GM20000 (cell line): Measurements from ENCODE around the gene CYP27A1.

Experiments used
- DNase-seq: peaks from one replicate; pipeline ENCODE4 v3.0.0; 2012; ENCODE audit warnings: low spot score
- TF ChIP-seq, protein P1 (sequence below): IDR thresholded peaks from 2 replicates; pipeline ENCODE4 v1.5.1; 2012; ENCODE audit warnings: mild to moderate bottlenecking, control low read depth; ENCODE audit errors: extremely low read depth, missing control alignments

The CYP27A1 gene

GRCh38 chr2:218820746-218821369, 38.9 kb downstream of the CYP27A1 start:
- no peak for DNase-seq
- TF ChIP-seq, protein P1, sequence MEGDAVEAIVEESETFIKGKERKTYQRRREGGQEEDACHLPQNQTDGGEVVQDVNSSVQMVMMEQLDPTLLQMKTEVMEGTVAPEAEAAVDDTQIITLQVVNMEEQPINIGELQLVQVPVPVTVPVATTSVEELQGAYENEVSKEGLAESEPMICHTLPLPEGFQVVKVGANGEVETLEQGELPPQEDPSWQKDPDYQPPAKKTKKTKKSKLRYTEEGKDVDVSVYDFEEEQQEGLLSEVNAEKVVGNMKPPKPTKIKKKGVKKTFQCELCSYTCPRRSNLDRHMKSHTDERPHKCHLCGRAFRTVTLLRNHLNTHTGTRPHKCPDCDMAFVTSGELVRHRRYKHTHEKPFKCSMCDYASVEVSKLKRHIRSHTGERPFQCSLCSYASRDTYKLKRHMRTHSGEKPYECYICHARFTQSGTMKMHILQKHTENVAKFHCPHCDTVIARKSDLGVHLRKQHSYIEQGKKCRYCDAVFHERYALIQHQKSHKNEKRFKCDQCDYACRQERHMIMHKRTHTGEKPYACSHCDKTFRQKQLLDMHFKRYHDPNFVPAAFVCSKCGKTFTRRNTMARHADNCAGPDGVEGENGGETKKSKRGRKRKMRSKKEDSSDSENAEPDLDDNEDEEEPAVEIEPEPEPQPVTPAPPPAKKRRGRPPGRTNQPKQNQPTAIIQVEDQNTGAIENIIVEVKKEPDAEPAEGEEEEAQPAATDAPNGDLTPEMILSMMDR: no peak

GRCh38 chr2:218821605-218822211, 39.8 kb downstream of the CYP27A1 start:
- DNase-seq: no peak
- TF ChIP-seq, protein P1: no peak

- no peak for DNase-seq
- TF ChIP-seq, protein P1: no peak
Measured at GRCh38 chr2:218822622-218823021, 40.7 kb downstream of the CYP27A1 start.

DNA sequence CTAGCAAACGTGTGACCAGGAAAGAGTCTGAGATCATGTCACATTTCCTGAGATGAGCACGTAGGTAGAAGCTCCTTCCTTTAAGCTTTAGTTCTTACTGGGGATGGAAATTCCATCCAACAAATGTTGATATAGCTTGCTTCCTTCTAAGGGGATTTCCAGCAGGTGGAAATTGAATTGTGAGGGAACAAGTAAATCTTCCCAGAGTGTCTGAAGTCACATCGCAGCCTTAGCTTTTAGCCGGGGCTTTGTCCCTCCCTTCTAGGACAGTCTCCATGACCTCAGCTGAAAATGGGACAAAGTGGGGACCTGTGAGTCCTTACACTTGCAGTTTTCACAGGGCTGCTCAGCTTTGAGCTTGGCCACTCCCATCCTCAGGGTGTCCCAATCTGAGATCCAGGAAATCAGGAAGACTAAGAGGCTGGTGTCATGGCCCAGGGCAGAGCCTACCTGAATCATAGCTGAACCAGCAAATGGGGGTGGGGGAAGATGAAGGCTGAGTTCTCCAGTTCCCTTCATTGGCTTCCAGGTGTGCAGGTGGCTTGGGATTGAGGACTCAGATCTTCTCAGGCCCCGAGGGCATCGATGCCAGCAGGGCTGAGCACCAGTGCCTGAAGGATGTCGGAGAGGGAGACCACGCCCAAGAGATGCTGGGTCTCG, 41.4 kb downstream of the CYP27A1 start:
- DNase-seq: no peak
- TF ChIP-seq, protein P1: no peak

DNA sequence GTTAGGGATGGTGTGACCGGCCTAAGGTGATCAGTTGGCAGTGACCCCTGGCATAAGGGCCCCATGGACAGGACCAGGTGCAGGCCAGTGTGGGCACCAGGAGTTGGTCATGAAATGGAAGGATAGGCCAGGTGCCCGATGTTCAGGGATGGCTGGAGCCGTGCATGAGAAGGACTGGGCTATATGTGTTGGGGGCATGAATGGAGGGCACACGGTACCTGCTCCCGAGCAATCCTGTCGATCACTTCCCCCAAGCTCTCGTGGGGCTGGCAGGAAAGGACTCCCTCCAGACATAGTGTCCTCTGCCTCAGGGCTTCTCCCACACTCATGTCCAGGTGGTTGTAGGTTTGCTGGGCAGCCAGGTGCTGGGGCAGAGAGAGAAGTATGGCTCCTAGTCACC, 42.1 kb downstream of the CYP27A1 start:
- DNase-seq: no peak
- TF ChIP-seq, protein P1: no peak

DNA sequence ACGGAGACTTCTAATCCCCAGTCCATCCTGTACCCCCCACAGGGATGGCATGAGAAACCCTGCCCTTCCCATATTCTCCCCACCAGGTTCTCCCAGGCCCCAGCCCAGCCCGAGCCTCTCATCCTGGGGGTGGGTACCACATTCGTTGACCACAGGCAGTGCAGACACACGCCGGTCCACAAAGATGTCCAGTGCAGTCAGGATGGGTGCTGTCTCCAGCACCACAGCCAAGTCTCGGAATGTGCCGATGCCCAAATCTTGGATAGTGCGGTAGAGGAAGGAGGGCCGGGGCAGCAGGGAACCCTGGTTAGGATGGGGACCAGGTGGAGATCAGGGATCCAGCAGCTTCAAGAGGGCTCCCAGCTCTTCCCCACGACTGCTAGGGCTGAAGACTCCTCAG, 44.8 kb downstream of the CYP27A1 start:
- DNase-seq: no peak
- TF ChIP-seq, protein P1: no peak
